HG03095 (cell line): ENCODE results near the gene SERPINA9.
"Not testable (repeated sequence)": the region's sequence is repeated elsewhere in the genome, so short reads cannot be mapped to it uniquely, and the experiment has no call there.

ENCODE experiments used
- ATAC-seq: cut with Tn5 transposase; IDR thresholded peaks from one replicate; pipeline ENCODE4 v1.9.1; 2021; ENCODE audit warnings: moderate library complexity; ENCODE audit not compliant: unreplicated experiment

SERPINA9 gene

GRCh38 chr14:94486883-94487282, 10.9 kb upstream of the SERPINA9 start:
- no peak for ATAC-seq

DNA sequence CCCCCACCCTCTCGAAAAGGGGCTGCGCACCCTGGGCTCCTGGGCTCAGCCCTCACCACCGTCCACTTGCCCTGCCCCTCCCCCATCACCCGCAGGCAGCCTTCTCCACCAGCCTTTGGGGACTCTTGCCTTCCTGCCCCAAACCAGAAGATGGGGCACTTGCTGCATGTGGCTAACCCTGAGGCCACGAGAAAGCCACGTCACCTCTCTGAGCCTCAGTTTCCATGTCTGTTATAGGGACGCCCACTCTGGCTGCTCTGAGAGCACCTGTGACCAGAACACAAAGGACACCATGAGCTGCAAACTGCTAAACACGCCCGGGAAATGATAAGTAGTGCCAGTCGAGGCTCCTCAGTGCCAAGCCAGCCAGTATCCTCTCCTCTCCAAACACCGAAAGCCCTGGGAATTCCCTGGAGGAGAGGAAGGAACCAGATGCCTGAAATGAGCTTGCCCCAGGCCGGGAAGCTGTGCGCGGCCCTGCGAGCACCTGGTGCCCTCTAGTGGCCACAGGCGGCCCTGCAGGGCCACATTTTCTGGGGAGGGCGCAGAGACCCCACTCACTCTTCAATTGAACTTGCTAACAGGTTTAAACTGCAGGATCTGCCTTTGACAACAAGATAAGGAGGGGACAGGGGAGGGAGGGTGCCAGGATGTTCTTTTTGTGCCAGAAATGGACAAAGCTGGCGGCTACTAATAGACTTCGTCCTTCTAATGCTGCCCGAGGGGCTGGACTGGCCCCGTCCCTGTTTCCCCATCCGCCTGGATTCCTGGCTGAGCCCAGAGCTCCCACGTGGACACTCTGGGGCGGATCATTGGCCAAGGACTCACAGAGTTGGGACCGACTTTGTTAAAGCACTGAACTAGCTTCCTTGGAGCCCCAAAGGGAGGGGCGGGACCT, 10.2 kb upstream of the SERPINA9 start:
- no peak for ATAC-seq

DNA sequence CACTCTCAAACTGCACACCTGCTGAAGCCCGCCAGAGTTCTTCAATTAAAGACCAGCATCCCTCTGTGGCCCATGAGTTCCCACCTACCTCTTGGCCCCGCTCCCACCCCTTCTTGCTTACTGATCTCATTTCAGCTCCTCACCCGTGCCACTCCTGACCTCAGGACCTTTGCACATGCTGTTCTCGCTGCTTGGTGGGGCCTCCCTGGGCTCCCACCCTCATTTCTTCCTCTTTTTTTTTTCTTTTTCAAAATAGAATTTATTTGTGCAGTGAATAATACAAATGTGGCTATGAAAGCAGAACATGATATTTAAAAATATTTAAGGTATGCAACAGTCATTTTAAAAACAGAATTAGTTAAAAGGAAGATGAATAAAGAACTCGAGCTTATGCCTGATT, 8.5 kb upstream of the SERPINA9 start:
- ATAC-seq: no peak

- no peak for ATAC-seq
Observed at GRCh38 chr14:94483729-94484275, 7.8 kb upstream of the SERPINA9 start.

- ATAC-seq: no peak
Observed at GRCh38 chr14:94483071-94483451, 7.1 kb upstream of the SERPINA9 start.

DNA sequence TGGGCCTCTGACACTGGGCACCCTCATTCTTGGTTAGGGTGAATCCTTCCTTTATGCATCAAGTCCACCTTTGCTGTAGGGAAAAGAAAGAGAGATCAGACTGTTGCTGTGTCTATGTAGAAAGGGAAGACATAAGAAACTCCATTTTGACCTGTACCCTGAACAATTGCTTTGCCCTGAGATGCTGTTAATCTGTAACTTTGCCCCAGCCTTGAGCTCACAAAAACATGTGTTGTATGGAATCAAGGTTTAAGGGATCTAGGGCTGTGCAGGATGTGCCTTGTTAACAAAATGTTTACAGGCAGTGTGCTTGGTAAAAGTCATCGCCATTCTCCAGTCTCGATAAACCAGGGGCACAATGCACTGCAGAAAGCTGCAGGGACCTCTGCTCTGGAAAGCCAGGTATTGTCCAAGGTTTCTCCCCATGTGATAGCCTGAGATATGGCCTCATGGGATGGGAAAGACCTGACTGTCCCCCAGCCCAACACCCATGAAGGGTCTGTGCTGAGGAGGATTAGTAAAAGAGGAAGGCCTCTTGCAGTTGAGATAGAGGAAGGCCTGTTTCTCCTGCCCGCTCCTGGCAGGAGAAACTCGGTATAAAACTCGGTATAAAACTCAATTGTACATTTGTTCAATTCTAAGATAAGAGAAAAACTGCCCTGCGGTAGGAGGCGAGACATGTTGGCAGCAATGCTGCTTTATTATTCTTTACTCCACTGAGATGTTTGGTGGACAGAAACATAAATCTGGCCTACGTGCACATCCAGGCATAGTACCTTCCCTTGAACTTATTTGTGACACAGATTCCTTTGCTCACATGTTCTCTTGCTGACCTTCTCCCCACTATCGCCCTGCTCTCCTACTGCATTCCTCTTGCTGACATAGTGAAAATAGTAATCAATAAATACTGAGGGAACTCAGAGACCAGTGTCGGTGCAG, 6.4 kb upstream of the SERPINA9 start:
- ATAC-seq: not testable (repeated sequence)

DNA sequence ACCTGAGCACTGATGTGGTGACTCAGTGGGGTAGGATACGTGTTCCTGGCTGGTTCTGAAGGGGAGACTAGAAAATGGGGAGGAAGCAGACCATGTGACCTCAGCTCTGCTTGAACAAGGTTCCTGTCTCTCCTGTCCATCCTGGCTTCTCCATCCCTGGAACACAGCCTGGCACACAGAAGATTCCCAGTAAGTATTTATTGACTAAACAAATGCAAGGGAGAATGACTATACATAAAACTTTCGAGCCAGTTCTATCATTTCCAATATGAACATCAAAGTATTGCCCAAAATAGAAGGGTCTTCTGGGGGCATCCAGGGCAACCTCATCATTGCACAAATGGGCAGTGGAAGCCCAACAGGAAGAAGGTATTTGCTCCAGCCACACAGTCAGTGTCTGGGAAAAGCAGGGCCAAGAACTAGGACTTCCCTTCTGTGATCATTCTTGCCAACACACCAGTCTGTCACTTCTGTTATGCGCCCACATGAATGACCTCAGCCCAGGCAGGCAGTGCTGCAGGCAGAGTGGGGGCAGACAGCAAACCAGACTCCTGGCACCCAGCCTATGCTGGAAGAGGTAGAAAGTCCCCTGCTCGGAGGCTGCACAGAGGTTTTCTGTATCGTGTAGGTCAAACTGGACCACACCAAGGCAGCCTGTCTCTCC, 5.6 kb upstream of the SERPINA9 start:
- no peak for ATAC-seq

DNA sequence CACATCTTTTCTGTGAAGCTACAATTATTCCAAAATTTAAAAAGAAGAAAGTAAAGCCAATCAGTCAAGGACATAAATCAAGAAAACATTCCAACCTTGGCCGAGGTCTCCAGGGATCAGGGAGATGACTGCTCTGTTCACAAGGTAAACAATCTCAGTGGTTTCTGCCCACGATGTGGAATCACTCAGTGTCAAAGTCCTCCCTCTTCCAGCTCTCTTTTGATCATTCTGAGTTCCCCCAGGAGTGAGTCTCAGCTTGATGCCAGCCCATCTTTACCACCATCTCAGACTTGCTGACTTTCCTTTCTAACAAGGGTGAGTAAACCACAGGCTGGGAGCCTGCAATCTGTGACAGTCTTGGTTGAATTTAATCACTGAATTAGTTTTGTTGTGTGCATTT, 4.8 kb upstream of the SERPINA9 start:
- no peak for ATAC-seq

- no peak for ATAC-seq
Observed at GRCh38 chr14:94478420-94478819, 2.4 kb upstream of the SERPINA9 start.

DNA sequence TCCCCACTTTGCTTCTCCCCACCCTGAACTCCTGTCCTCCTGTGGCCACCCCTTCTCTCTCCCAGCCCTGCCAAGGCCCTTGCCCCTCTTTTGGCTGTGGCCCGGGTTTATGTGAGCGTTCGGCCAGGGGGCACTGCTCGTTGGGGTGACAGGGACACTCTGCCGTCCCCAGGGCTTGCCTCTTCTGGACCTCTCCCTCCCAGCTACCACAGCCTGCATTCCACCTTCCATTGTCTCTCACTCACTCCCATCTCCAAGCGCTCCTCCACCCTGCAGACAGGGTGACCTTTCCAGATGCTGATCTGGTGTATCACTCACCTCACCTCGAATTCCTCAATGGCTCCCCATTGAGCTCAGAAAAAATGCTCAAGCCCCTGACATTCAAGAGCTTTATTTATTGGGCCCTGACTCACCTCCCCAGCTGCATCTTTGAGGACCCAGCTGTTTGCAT, 1.4 kb downstream of the SERPINA9 start:
- ATAC-seq: no peak

DNA sequence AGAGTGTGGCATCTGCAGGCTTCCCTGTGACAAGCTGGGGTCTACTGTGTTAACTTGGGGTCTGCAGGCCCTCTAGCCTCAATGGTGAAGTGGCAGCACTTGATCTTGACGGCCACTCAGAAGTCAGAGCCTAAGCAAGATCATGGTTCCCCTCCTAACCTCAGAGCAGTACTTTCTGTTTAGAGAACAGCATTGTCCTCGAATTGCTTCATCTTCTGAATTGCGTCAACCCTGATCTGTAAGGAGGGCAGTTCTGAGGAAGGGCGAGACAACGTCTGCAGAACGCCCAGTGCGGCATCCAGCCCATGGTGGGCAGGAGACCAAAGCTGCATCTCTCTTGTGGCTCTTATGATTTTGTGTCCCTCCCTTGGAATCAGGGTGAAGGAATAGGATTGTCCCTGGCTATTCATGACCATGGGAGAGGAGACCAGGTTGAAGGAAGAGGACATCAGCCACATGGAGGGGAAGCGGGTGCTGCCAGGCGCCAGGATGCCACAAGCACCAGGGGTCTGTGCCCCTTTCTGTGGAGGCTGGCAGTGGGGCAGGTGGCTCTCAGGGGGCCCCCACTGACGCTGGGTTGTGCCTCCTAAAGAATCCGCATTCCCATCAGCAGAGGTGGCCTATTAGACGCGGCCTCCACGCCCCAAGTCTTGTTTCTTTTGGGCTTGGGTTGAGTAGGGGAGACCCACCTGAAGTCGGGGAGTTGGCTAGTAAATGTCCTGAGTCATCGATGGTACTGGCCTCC, 2.2 kb downstream of the SERPINA9 start:
- ATAC-seq: no peak

DNA sequence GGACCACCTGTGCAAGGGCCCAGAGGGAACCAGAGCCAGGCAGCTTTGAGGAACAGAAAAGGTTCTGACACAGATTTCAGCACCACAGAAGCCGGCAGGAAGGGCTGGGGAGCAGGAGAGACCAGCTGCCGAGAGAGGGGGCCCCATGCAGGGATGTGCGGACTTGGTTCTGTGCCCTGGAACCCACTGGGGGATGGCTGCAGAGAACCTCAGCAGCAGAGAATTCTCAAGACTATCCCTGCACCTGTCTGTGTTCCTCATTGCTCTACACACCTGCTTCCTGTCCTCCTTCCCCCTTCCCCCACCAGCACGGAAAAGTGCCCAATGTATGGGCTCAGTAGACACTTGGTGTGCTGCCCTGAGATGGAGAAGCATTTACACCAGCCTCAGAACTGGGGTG, 3.2 kb downstream of the SERPINA9 start:
- ATAC-seq: no peak

DNA sequence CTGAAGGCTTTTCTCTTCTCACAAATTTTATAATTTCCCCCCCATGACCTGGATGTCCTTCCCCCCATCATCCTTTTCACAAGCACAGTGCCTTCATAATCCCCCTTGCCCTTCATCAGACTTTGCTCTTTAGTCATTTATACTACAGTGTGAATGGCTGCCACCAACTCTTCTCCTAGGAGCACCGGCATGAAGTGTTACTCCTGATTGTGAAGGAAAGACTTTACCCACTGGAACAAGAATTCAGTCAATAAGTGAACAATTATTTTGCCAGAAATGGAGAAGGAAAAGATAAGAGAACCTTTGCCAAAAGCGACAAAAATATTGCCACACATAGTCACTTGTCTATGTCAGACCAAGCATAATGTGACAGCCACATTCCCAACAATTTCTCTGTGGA, 5.0 kb downstream of the SERPINA9 start:
- no peak for ATAC-seq

- no peak for ATAC-seq
Observed at GRCh38 chr14:94470311-94470710, 5.7 kb downstream of the SERPINA9 start.

GRCh38 chr14:94469261-94469660, 6.7 kb downstream of the SERPINA9 start:
- ATAC-seq: no peak

GRCh38 chr14:94467728-94468520, 8.1 kb downstream of the SERPINA9 start:
- ATAC-seq: no peak

GRCh38 chr14:94466706-94467370, 9.2 kb downstream of the SERPINA9 start:
- no peak for ATAC-seq

DNA sequence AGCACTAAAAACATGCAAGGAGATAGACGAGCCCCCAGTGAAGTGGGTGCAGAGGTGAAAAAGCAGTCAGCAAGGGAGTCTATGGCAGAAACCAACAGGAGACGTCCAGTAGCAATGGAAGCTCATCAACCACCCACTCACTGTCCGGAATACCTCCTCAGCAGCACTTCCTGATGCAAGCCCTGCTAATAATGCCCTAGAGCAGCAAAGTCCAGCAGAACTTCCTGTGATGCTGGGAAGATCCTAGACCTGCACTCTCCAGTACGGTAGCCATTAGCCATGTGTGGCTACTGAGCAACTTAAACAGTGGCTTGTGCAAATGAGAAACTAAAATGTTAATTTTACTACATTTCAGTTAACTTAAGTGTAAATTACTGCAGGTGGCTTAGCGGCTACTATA, 11.0 kb downstream of the SERPINA9 start:
- no peak for ATAC-seq

GRCh38 chr14:94464290-94464689, 11.7 kb downstream of the SERPINA9 start:
- ATAC-seq: no peak
